Left ventricle myocardium inferior (tissue), 1 donor: Measurements from ENCODE around the gene MYBBP1A. TPM values are rescaled to one million over a fixed set of nuclear protein-coding genes. Genes with fewer than 3 reads are reported as not detected.
A peak's percentile ranks its signal among the peaks of the same experiment; 100 is the strongest.

Experiments
- DNase-seq: peaks from one replicate; pipeline ENCODE4 v3.0.0-alpha.2; 2020
- H3K27ac ChIP-seq: fragments of 200-600 bp; replicated peaks from 2 replicates; pipeline ENCODE4 v1.8.0; 2021
- H3K27me3 ChIP-seq: fragments of 200-600 bp; 2 replicates; pipeline ENCODE4 v1.8.0; 2021; ENCODE audit warnings: low read depth
- H3K36me3 ChIP-seq: fragments of 200-600 bp; 2 replicates; pipeline ENCODE4 v1.8.0; 2021
- H3K4me1 ChIP-seq: fragments of 200-600 bp; 2 replicates; pipeline ENCODE4 v1.8.0; 2021
- H3K4me3 ChIP-seq: fragments of 200-600 bp; 2 replicates; pipeline ENCODE4 v1.8.0; 2021; ENCODE audit warnings: mild to moderate bottlenecking, moderate library complexity
- H3K9me3 ChIP-seq: fragments of 200-600 bp; replicated peaks from 2 replicates; pipeline ENCODE4 v1.8.0; 2021
- intact Hi-C: fragments of 100-400 bp; cut with micrococcal nuclease; formaldehyde crosslinking; loops from one replicate; pipeline ENCODE4 v1.11.0; 2022
- total RNA-seq: library from RNA; stranded (reverse); fragmentation: NEBNext Ultra II Directional; extraction: Animal tissue kit (Norgen Biotek cat#: 25700); gene quantifications from one replicate; pipeline ENCODE4 v1.2.1, GENCODE V29; 2021
- TF ChIP-seq, protein P1 (sequence below): fragments of 200-600 bp; IDR thresholded peaks from 2 replicates; pipeline ENCODE4 v1.8.0; 2021; ENCODE audit warnings: antibody characterized with exemption, mild to moderate bottlenecking, borderline replicate concordance
- donor health status: DM: no; HTN: yes; CAD: no; lungs with severe emphysema.

Gene MYBBP1A
- total RNA-seq, 1 donor from 2014 or later: 21.3 TPM

DNA sequence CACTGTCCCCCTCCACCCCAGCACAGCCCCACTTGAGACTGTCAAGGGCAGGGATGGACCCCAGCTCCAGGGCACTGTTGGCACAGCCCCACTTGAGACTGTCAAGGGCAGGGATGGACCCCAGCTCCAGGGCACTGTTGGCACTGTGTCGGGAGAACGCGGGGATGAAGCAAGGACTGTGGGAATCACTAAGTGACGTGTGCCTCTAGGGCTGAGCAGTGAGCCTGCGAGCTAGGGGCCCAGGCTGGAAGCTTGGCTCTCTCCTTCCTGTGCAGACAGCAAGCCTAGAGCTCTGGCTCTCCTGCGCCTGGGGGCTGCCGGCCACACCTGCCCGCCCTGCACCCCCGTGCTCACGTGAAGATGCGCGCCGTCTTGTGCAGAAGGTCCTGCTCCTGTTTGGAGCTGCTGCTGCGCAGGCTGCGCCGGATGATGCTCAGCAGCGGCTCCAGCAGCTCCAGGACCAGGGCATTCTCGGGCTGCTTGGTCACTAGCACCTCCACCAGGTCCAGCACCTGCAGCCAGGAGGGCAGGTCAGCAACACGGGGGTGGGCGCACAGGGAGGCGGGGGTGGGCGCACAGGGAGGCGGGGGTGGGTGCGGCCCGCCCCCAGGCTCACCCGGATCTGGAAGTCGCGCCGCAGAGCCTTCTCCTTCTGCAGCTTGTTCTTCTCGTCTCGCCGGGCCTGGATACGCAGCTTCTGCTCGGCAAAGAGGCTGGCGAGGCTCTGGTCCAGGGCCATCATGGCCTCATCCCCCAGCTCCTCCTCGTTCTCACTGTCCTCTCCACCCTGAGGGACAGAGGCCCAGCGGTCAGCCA lies 10.8 kb downstream of the MYBBP1A start:
- Histone ChIP-seq H3K27ac (no peak overlapping the region), H3K4me3 (no peak overlapping the region), H3K36me3 (peaks cover 85% of the 10 kb centered on the region), H3K9me3 (no peaks in the 10 kb centered on the region), H3K4me1 (peaks cover 29% of the 10 kb centered on the region), H3K27me3 (no peaks in the 10 kb centered on the region)
- TF ChIP-seq, protein P1, sequence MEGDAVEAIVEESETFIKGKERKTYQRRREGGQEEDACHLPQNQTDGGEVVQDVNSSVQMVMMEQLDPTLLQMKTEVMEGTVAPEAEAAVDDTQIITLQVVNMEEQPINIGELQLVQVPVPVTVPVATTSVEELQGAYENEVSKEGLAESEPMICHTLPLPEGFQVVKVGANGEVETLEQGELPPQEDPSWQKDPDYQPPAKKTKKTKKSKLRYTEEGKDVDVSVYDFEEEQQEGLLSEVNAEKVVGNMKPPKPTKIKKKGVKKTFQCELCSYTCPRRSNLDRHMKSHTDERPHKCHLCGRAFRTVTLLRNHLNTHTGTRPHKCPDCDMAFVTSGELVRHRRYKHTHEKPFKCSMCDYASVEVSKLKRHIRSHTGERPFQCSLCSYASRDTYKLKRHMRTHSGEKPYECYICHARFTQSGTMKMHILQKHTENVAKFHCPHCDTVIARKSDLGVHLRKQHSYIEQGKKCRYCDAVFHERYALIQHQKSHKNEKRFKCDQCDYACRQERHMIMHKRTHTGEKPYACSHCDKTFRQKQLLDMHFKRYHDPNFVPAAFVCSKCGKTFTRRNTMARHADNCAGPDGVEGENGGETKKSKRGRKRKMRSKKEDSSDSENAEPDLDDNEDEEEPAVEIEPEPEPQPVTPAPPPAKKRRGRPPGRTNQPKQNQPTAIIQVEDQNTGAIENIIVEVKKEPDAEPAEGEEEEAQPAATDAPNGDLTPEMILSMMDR: no peak
- DNase-seq: no peak
- intact Hi-C loops: no loop called here

- Histone ChIP-seq H3K9me3 (no peaks in the 10 kb centered on the region), H3K27me3 (no peaks in the 10 kb centered on the region), H3K4me1 (peaks cover 36% of the 10 kb centered on the region), H3K27ac (no peak overlapping the region), H3K36me3 (peaks cover 85% of the 10 kb centered on the region), H3K4me3 (no peak overlapping the region)
- TF ChIP-seq, protein P1: no peak
- intact Hi-C loops: no loop called here
- DNase-seq: no peak
Observed at GRCh38 chr17:4543557-4544026, 11.6 kb downstream of the MYBBP1A start.

DNA sequence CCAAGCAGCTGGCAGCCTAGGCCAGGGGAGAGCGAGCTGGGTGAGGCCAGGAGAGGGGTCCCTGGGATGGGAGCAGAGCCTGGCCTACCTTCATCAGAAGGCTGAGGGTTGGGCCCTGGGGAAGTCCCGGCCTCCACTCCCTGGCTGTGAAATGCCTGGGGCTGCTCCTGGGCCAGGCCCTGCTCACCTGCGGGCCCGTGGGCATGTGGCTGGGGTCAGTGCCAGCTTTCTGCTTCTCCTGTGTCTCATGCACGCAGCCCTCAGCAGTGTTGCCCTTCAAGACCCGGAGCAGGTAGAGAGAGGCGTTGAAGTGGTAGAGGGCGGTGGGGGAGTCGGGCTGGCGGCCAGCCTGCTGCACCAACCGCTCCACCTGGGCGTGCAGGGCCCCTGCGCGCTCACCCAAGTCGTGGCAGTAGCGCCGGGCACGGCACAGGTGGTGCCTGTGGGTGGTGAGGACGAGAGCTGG lies 12.4 kb downstream of the MYBBP1A start:
- Histone ChIP-seq H3K27ac (no peak overlapping the region), H3K27me3 (no peaks in the 10 kb centered on the region), H3K4me3 (no peak overlapping the region), H3K4me1 (peaks cover 45% of the 10 kb centered on the region), H3K9me3 (no peaks in the 10 kb centered on the region), H3K36me3 (peaks cover 81% of the 10 kb centered on the region)
- DNase-seq: no peak
- TF ChIP-seq, protein P1: no peak
- intact Hi-C loops: no loop called here

GRCh38 chr17:4542003-4542725 lies 13.0 kb downstream of the MYBBP1A start:
- DNase-seq: no peak
- Histone ChIP-seq H3K9me3 (no peaks in the 10 kb centered on the region), H3K4me1 (peaks cover 51% of the 10 kb centered on the region), H3K36me3 (peaks cover 77% of the 10 kb centered on the region), H3K27me3 (no peaks in the 10 kb centered on the region), H3K27ac (peak overlapping the region; percentile 80), H3K4me3 (no peak overlapping the region)
- TF ChIP-seq, protein P1: no peak
- intact Hi-C loops: no loop called here

GRCh38 chr17:4541328-4542002 lies 13.7 kb downstream of the MYBBP1A start:
- no peak for DNase-seq
- intact Hi-C loops: no loop called here
- Histone ChIP-seq H3K4me1 (peaks cover 58% of the 10 kb centered on the region), H3K4me3 (peak overlapping the region; percentile 21), H3K27me3 (no peaks in the 10 kb centered on the region), H3K9me3 (no peaks in the 10 kb centered on the region), H3K27ac (peak overlapping the region; percentile 80), H3K36me3 (peaks cover 70% of the 10 kb centered on the region)
- TF ChIP-seq, protein P1: no peak
